Erythroblast (primary cell): ENCODE data around the gene HIC2.

Source experiments
- GATA1 ChIP-seq: IDR thresholded peaks from 2 replicates; pipeline ENCODE4 v1.6.1; 2011; ENCODE audit warnings: low read depth, mild to moderate bottlenecking, control low read depth, low read length, moderate library complexity
- POLR2A ChIP-seq: IDR thresholded peaks from 2 replicates; pipeline ENCODE4 v1.6.1; 2011; ENCODE audit warnings: mild to moderate bottlenecking, low read length

- TF ChIP-seq POLR2A = no peak
- no peak for TF ChIP-seq GATA1
Observed at GRCh38 chr22:21445437-21446127, 28.4 kb downstream of the HIC2 start.
